HepG2 (cell line): Measurements from ENCODE around the gene GALNT9. TPM values are rescaled to one million over a fixed set of nuclear protein-coding genes. Genes with fewer than 3 reads are reported as not detected.
A peak's percentile ranks its signal among the peaks of the same experiment; 100 is the strongest.

Experiments
- ATF4 ChIP-seq, 2 experiments: fragments of 450-650 bp in 1 of 2; sonication (generic) in 1 of 2; formaldehyde crosslinking; IDR thresholded peaks; 2 replicates each; pipeline versions ENCODE4 v1.5.0 to v1.8.0; 2020 to 2022; ENCODE audit warnings: mild to moderate bottlenecking in 1 of 2, missing genetic modification reagents in 1 of 2
- CEBPB ChIP-seq: IDR thresholded peaks from 2 replicates; pipeline ENCODE4 v1.6.1; 2011; ENCODE audit warnings: low read depth, low read length, improper control_type of control experiment, borderline replicate concordance
- HCFC1 ChIP-seq: fragments of 150-350 bp; IDR thresholded peaks from 2 replicates; pipeline ENCODE4 v1.6.1; 2014; ENCODE audit warnings: low read depth, low read length
- HHEX ChIP-seq: IDR thresholded peaks from 2 replicates; pipeline ENCODE4 v1.6.1; 2016; ENCODE audit warnings: control low read depth
- MXI1 ChIP-seq: IDR thresholded peaks from 3 replicates; pipeline ENCODE4 v1.6.1; 2012; ENCODE audit warnings: low read depth, low read length, inconsistent platforms, borderline replicate concordance
- NFIB ChIP-seq: sonication (generic); formaldehyde crosslinking; IDR thresholded peaks from 2 replicates; pipeline ENCODE4 v1.9.0; 2021; ENCODE audit warnings: missing genetic modification reagents, mild to moderate bottlenecking, borderline replicate concordance
- PCBP1 ChIP-seq: fragments of 200-400 bp; formaldehyde crosslinking; IDR thresholded peaks from 2 replicates; pipeline ENCODE4 v1.6.1; 2017; ENCODE audit warnings: mild to moderate bottlenecking, low read depth, low read length, borderline replicate concordance
- RFX1 ChIP-seq: fragments of 450-650 bp; IDR thresholded peaks from 2 replicates; pipeline ENCODE4 v1.6.1; 2017
- RORA ChIP-seq: sonication (generic); formaldehyde crosslinking; IDR thresholded peaks from 2 replicates; pipeline ENCODE4 v1.5.0; 2020; ENCODE audit warnings: mild to moderate bottlenecking, missing genetic modification reagents, moderate library complexity
- SRSF1 ChIP-seq: fragments of 200-400 bp; formaldehyde crosslinking; optimal IDR thresholded peaks from 2 replicates; pipeline ENCODE3; 2017; ENCODE audit warnings: mild to moderate bottlenecking, low read depth, low read length, moderate library complexity
- STAT5B ChIP-seq: sonication (generic); formaldehyde crosslinking; IDR thresholded peaks from 2 replicates; pipeline ENCODE4 v1.4.0; 2020; ENCODE audit warnings: missing genetic modification reagents
- SYNCRIP ChIP-seq: fragments of 200-400 bp; formaldehyde crosslinking; IDR thresholded peaks from 2 replicates; pipeline ENCODE4 v1.6.1; 2018; ENCODE audit warnings: mild to moderate bottlenecking, low read depth, low read length; ENCODE audit not compliant: insufficient read depth
- THYN1 ChIP-seq: sonication (generic); formaldehyde crosslinking; IDR thresholded peaks from 2 replicates; pipeline ENCODE4 v1.8.1; 2023; ENCODE audit warnings: low read depth, mild to moderate bottlenecking, moderate library complexity, missing genetic modification reagents, borderline replicate concordance
- YY1 ChIP-seq: IDR thresholded peaks from 2 replicates; pipeline ENCODE4 v1.6.1; 2011; ENCODE audit warnings: low read length, low read depth, moderate library complexity, mild to moderate bottlenecking; ENCODE audit not compliant: insufficient read depth, insufficient replicate concordance
- ZBTB44 ChIP-seq: sonication (generic); formaldehyde crosslinking; IDR thresholded peaks from 2 replicates; pipeline ENCODE4 v1.4.0; 2020; ENCODE audit warnings: missing genetic modification reagents
- ZFAT ChIP-seq: sonication (generic); formaldehyde crosslinking; conservative IDR thresholded peaks from 2 replicates; pipeline ENCODE4 v1.8.1; 2023; ENCODE audit warnings: missing genetic modification reagents, inconsistent platforms
- ZFY ChIP-seq: sonication (generic); formaldehyde crosslinking; IDR thresholded peaks from 2 replicates; pipeline ENCODE4 v1.4.0; 2020; ENCODE audit warnings: missing genetic modification reagents
- ZMYM4 ChIP-seq: sonication (generic); formaldehyde crosslinking; IDR thresholded peaks from 2 replicates; pipeline ENCODE4 v1.8.1; 2023; ENCODE audit warnings: mild to moderate bottlenecking, missing genetic modification reagents
- ZNF44 ChIP-seq: sonication (generic); formaldehyde crosslinking; IDR thresholded peaks from 2 replicates; pipeline ENCODE4 v1.5.1; 2020; ENCODE audit warnings: mild to moderate bottlenecking, missing genetic modification reagents
- ZNF503 ChIP-seq: sonication (generic); formaldehyde crosslinking; IDR thresholded peaks from 2 replicates; pipeline ENCODE4 v1.4.0; 2020; ENCODE audit warnings: missing genetic modification reagents
- ZNF615 ChIP-seq: sonication (generic); formaldehyde crosslinking; IDR thresholded peaks from 2 replicates; pipeline ENCODE4 v1.5.0; 2020; ENCODE audit warnings: mild to moderate bottlenecking, missing genetic modification reagents, borderline replicate concordance
- ZNF737 ChIP-seq: sonication (generic); formaldehyde crosslinking; IDR thresholded peaks from 2 replicates; pipeline ENCODE4 v1.5.0; 2020; ENCODE audit warnings: missing genetic modification reagents, mild to moderate bottlenecking, borderline replicate concordance
- ZNF782 ChIP-seq: sonication (generic); formaldehyde crosslinking; IDR thresholded peaks from 2 replicates; pipeline ENCODE4 v1.4.0; 2020; ENCODE audit warnings: missing genetic modification reagents, mild to moderate bottlenecking, borderline replicate concordance
- ZXDC ChIP-seq: sonication (generic); formaldehyde crosslinking; IDR thresholded peaks from 2 replicates; pipeline ENCODE4 v1.5.0; 2020; ENCODE audit warnings: mild to moderate bottlenecking, missing genetic modification reagents
- polyA plus RNA-seq, 8 experiments: library from polyadenylated mRNA; depleted of rRNA in 3 of 8; stranded (reverse) in 7 of 8; unstranded in 1 of 8; fragments of >200 nt; fragmentation: Illumina TruSeq in 4 of 8; extraction: Trizol in 4 of 8; gene quantifications; 2 replicates each; pipeline versions ENCODE4 v1.2.1 to v1.2.3, GENCODE V29; 2011 to 2016; ENCODE audit warnings: low read depth in 4 of 8, missing spikeins in 1 of 8, mixed read lengths in 1 of 8; ENCODE audit not compliant: insufficient read depth in 1 of 8
- total RNA-seq, 5 experiments: library from RNA; depleted of rRNA; stranded (reverse); fragments of >200 nt; fragmentation: Illumina TruSeq; extraction: Trizol; gene quantifications; 2 replicates each; pipeline ENCODE4 v1.2.3, GENCODE V29; 2016; ENCODE audit warnings: low read depth in 1 of 5

GALNT9 gene
- total and polyA plus RNA-seq, 2 of the 13 experiments (the other 11 are each of a cell fraction or from before 2014, with no cell fraction given): 0.04 TPM; not detected in 1

- TF ChIP-seq ZBTB44 (no peak), SYNCRIP (no peak), ZNF737 (CRISPR knock-in tag) (no peak), ZNF44 (CRISPR knock-in tag) (no peak), HCFC1 (no peak), RFX1 (no peak), NFIB (CRISPR knock-in tag) (no peak), ZXDC (CRISPR knock-in tag) (0 out of 2 replicates have a peak, but pooled peaks have one; percentile 65), RORA (CRISPR knock-in tag) (no peak), ZFY (no peak; the same call in 1 of the 2 replicates), ZNF782 (CRISPR knock-in tag) (no peak), STAT5B (CRISPR knock-in tag) (no peak), PCBP1 (no peak), THYN1 (no peak), CEBPB (no peak), YY1 (no peak), ZMYM4 (CRISPR knock-in tag) (no peak), SRSF1 (no peak), ZNF615 (no peak), ZFAT (CRISPR knock-in tag) (no peak), MXI1 (no peak), ATF4 (CRISPR knock-in tag; IDR thresholded peaks at IDR 0.05) (no peak), ZNF503 (CRISPR knock-in tag) (no peak), HHEX (CRISPR knock-in tag) (no peak)
These were observed 175.0 kb downstream of the GALNT9 start (continued) for GRCh38 chr12:132154341-132154761.
